ENCODE data around the gene GPR137.

Gene GPR137

DNA sequence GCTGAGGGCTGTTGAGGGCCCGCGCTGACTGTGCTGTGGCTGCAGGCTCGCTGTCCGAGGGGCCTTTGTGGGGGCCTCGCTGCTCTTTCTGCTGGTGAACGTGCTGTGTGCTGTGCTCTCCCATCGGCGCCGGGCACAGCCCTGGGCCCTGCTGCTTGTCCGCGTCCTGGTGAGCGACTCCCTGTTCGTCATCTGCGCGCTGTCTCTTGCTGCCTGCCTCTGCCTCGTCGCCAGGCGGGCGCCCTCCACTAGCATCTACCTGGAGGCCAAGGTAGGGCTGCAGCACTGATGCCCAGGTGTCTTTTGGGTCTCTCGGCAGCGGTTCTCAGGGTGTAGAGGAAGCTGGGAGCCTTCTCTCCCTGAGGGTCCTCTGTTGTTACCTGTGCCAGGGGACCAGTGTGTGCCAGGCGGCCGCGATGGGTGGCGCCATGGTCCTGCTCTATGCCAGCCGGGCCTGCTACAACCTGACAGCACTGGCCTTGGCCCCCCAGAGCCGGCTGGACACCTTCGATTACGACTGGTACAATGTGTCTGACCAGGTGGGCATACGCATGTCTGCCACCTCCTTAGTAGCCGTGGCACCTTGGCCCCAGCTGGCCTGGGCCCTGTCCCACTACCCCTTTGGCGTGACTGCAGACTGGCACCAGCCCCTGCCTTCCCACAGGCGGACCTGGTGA is 2.2 kb downstream of the GPR137 start:
- DNase-seq (ENCODE audit: low read depth), result no peak

GRCh38 chr11:64288353-64288750 is 2.7 kb downstream of the GPR137 start:
- no peak for DNase-seq (ENCODE audit: low read depth)

DNA sequence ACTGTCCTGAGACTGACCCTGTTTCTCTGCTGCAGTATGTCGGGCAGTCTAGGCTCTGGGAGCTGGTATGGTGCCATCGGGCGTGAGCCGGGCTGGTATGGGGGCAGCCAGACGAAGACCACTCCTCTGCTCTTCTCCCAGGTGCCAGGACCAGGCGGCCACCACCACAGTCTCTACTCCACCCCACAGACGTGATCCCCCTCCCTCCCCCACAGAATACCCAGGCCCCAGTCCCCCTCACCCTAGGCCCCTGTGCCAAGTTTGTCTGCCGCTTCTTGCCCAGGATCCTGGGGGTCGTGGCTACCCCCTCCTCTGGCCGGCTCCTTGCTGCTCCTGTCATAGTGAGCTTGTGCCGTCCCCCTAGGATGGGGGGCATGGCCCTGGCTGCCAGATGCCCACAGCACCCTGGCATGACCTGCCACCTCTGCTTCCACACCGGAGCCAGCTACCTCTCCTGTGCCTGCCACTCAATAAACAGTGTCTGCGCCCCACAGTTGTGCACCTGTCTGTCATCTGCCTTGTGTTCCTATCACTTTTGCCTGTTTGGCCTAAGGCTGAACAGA is 3.4 kb downstream of the GPR137 start:
- DNase-seq (ENCODE audit: low read depth), result no peak

GRCh38 chr11:64290352-64291261 is 5.0 kb downstream of the GPR137 start:
- no peak for DNase-seq (ENCODE audit: low read depth)

- DNase-seq (ENCODE audit: low read depth), result no peak
These were observed 5.7 kb downstream of the GPR137 start, which contains the start of gene KCNK4 for GRCh38 chr11:64291262-64291751. KCNK4 (plus strand) TSS chr11:64291302; CDS start chr11:64293019, 1,717 bp downstream.

GRCh38 chr11:64291752-64292459 is 6.3 kb downstream of the GPR137 start:
- no peak for DNase-seq (ENCODE audit: low read depth)

DNA sequence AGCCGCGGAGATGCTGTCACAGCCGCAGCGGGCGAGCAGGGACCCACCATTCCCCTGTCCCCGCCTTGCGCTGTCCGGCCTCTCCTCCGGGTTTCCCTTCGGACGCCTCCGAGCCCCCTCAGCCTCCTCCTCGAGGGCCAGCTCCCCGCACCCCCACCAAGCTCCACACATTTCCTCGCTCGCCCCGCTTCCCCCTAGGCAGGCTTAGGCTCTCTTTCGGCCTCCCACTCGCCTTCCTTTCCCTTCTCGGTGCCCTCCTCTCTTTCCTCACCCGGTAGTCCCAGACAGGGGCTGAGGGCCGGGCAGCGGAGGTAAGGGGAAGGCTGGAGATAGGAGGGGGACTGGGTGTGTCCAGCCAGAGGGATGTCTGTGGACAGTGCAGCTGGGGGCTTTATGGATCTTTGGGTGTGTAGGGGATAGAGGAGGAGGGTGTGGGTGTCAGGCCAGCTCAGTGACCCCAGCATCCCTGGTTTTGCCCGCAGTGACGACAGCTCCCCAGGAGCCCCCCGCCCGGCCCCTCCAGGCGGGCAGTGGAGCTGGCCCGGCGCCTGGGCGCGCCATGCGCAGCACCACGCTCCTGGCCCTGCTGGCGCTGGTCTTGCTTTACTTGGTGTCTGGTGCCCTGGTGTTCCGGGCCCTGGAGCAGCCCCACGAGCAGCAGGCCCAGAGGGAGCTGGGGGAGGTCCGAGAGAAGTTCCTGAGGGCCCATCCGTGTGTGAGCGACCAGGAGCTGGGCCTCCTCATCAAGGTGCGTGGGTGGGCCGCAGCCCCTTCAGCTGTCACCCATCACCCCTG is 7.0 kb downstream of the GPR137 start:
- DNase-seq (ENCODE audit: low read depth), result no peak

DNA sequence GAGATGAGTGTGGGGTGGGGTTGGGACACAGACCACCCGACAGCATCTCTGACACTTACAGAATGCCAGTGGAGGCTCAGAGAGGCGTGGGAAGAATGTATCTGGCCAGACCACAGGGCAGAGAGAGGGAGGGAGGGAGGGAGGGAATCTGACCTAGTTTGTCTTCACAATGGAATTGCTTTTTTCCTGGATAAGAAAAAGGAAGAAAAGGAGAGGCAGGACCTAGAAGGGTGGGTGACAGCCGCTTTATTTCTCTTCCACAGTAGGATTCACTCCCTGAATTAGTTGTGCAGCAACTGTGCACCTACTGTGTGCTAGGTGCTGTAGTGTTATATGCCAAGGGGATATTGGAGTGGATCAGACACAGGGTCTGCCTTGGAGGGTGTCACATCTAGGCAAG is 9.1 kb downstream of the GPR137 start:
- DNase-seq (ENCODE audit: low read depth), result no peak

GRCh38 chr11:64295760-64296159 is 10.1 kb downstream of the GPR137 start:
- DNase-seq (ENCODE audit: low read depth), result no peak

GRCh38 chr11:64296236-64296635 is 10.6 kb downstream of the GPR137 start:
- DNase-seq (ENCODE audit: low read depth), result no peak

GRCh38 chr11:64296830-64297698 is 11.4 kb downstream of the GPR137 start:
- DNase-seq (ENCODE audit: low read depth), result no peak

DNA sequence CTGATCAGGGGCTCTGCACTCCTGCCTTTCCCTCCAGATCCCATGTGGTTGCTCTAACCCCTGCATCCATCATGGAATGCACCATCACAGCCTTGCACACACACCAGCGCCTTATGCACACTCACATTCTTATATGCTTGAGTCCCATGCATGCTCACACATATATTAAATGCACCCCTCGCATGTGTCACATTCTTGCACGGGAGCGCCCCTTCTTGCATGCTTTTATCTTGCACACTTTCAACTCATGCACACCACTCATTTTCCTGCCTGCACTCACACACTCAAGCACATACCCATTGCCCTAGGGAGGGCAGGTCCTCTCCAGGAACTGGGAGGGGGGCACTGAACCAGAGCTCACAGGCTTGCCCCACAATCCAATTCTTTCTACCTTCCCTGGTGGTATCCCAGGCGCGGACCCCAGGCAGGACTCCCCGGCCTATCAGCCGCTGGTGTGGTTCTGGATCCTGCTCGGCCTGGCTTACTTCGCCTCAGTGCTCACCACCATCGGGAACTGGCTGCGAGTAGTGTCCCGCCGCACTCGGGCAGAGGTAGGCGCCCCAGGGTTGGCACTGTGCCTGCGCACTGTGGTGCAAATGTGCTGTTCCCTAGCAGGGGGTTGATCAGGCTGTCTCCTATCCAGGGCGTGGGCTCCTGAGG is 12.2 kb downstream of the GPR137 start:
- DNase-seq (ENCODE audit: low read depth), result no peak

DNA sequence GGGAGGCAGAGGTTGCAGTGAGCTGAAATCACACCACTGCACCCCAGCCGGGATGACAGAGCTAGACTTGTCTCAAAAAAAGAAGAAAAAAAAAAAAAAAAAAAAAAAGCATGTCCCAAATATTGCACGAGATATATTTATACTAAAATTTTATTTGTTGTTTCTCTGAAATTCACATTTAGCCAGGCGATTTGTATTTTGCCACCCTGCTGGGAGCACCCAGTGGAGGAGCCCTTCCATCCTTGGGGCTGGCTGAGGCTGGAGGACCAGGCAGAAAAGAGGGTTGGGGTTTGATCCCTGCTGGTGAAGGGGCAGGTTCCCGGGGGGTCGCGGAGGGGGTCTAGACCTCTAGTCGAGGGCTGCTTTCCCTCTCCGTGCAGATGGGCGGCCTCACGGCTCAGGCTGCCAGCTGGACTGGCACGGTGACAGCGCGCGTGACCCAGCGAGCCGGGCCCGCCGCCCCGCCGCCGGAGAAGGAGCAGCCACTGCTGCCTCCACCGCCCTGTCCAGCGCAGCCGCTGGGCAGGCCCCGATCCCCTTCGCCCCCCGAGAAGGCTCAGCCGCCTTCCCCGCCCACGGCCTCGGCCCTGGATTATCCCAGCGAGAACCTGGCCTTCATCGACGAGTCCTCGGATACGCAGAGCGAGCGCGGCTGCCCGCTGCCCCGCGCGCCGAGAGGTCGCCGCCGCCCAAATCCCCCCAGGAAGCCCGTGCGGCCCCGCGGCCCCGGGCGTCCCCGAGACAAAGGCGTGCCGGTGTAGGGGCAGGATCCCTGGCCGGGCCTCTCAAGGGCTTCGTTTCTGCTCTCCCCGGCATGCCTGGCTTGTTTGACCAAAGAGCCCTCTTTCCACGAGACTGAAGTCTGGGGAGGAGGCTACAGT is 13.6 kb downstream of the GPR137 start:
- DNase-seq (ENCODE audit: low read depth), result no peak

GRCh38 chr11:64299847-64300648 is 14.4 kb downstream of the GPR137 start, which contains the start of gene CATSPERZ:
CATSPERZ (plus strand) TSS chr11:64300358; CDS start chr11:64300411, 53 bp downstream.
- DNase-seq (ENCODE audit: low read depth), result no peak

GRCh38 chr11:64303109-64304031 is 17.7 kb downstream of the GPR137 start:
- DNase-seq (ENCODE audit: low read depth), result no peak

DNA sequence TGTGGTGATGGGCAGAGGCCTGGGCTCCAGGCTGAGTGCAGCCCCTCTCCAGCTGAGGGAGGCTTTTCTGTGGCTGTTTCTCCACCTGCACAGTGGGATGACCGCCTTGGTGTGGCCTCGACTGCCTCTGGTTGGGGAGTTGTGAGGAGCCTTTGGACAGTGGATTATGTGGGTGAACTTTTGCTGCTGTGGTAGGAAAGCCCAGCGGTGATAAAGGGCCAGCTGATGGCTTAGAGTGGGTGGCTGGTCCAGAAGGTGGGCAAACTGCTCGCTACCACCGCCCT is 18.3 kb downstream of the GPR137 start:
- no peak for DNase-seq (ENCODE audit: low read depth)

All from T follicular helper cell (primary cell).